GM12873 (cell line): Measurements from ENCODE around the gene ASB4.

Experiments
- TF ChIP-seq, protein P1 (sequence below): IDR thresholded peaks from 2 replicates; pipeline ENCODE4 v1.5.1; 2012; ENCODE audit warnings: low read depth, mild to moderate bottlenecking, moderate library complexity, low read length, control low read depth; ENCODE audit not compliant: insufficient read depth; ENCODE audit errors: missing control alignments

Gene ASB4, protein sequence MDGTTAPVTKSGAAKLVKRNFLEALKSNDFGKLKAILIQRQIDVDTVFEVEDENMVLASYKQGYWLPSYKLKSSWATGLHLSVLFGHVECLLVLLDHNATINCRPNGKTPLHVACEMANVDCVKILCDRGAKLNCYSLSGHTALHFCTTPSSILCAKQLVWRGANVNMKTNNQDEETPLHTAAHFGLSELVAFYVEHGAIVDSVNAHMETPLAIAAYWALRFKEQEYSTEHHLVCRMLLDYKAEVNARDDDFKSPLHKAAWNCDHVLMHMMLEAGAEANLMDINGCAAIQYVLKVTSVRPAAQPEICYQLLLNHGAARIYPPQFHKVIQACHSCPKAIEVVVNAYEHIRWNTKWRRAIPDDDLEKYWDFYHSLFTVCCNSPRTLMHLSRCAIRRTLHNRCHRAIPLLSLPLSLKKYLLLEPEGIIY

DNA sequence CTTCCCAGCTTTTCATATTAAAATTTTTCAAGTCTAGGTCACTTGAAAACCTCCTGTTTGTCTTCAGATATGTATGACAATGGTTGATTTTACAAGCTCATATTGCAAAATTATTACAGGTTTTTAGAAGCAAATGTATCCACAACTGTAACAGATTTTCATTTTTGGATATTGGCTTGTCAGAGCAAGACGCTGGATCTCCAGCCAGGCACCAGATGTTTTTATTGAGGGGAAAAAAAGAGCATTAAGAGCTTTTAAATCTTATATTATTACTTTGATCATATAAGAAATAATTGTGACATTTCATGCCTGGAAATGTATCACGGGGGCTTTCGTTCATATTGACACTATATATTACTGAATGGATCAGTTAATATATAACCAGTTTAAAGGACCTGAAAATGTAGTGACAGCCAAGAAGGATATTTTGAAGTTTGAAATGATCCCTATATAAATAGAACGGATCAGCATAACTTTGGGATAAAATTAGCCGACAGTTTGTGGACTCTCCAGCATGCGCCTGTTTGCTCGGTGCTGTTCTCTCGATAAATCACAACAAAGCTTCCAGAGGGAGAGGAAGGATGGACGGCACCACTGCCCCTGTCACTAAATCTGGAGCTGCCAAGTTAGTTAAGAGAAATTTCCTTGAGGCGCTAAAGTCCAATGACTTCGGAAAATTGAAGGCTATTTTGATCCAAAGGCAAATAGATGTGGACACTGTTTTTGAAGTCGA lies at the start of gene ASB4:
ASB4 (plus strand) TSS at position 553 of the 733 bp plus-strand sequence; CDS start at position 582, 29 bp downstream.
- TF ChIP-seq, protein P1, sequence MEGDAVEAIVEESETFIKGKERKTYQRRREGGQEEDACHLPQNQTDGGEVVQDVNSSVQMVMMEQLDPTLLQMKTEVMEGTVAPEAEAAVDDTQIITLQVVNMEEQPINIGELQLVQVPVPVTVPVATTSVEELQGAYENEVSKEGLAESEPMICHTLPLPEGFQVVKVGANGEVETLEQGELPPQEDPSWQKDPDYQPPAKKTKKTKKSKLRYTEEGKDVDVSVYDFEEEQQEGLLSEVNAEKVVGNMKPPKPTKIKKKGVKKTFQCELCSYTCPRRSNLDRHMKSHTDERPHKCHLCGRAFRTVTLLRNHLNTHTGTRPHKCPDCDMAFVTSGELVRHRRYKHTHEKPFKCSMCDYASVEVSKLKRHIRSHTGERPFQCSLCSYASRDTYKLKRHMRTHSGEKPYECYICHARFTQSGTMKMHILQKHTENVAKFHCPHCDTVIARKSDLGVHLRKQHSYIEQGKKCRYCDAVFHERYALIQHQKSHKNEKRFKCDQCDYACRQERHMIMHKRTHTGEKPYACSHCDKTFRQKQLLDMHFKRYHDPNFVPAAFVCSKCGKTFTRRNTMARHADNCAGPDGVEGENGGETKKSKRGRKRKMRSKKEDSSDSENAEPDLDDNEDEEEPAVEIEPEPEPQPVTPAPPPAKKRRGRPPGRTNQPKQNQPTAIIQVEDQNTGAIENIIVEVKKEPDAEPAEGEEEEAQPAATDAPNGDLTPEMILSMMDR: no peak

DNA sequence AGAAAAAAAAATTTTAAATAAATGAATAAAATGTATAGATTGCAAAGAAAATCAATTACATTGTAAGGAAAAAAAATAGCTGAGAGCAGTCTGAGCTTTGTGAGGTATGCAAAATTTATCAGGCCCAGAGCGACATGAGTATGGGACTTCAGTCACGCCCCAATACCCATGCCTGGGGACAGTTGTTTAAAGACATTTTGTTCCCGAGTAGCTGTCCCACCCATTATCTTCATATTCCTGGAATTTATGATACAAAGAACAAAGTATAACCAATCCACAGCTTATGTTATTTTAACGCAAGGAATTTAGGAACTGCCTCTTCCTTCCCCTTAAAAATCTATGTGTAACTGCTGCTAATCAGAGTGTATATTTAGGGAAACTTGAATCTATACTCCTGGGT lies 49.3 kb upstream of the ASB4 start:
- TF ChIP-seq, protein P1: no peak

DNA sequence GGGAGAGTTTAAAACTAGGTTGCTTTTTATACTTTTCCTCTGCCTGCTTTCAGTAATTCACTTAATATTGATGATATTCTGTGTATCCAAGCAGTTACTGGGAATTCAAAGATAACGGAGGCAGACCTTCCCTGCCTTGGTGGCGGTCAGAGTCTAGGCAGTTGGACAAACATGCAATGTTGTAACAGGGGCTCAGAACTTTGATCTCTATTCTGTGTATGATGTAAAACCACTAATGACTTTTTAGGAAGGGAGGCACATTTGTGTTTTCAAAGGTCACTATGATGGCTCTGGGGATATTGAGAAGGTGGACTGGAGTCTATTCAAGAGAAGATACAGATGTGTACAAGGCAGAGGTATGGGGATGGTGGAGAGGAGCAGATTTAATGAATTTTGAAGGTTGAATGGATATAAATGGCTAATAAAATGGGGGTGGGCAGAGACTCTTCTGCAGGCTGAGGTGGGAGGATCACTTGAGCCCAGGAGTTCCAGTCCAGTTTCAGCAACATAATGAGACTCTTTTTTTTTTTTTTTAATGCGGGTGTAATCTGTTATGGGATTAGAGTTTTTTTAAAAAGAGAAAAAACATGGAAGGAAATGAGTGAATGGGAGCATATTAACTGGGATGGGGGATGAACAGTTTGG lies 45.2 kb upstream of the ASB4 start:
- TF ChIP-seq, protein P1: no peak

DNA sequence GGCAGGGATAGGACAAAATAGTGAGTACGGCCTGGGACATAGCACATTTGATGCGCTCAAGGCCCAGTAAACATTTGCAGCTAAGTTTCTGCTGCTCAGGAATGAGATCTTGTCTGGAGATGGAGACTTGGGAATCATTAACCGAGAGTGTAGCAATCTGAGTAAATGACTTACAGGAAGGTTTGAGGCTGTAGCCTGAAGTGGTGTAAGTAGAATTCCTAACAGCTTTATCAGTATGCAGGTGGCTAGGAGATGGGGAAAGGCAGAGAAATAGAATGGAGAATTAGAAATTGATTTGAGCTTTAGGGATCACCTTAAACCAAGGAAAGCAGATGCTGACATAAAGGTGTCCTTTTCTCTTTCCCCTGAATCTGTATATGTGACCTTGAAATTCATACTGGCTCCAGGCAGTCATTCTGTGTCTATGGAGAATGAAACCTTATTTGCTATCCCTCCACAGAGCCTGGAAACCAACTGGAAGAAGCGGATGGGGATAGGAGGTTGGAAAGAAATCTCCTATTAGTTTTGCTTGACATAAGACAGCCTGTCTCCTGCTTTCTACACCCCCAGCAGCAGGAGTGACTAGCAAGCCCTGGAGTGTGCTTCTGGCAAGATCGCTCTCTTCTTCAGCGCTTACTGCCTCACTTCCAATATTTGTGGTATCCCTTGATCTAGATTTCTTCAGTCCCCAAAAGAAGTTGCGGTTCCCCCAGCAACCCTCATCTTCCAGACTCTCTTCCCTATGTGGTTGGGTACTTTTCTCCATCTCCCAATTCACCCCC lies 44.5 kb upstream of the ASB4 start:
- TF ChIP-seq, protein P1: no peak

DNA sequence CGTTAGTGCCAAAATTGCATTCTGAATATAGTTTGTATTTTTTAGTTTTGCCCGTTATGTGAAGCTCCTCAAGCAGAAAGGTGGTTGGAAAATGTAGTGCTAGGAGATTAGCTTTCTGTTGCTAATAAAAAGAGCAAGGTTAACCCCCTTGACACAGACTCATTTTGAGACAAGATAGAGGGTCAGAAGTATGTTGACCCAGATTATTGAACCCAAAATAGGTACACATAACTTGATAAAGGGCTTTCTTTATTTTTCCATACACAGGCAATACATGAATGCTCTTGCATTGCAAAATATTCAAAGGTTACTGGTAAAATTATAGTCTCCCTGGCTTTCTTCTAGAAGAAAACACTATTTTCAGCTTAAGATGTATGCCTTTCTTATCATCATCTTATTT lies 40.9 kb upstream of the ASB4 start:
- TF ChIP-seq, protein P1: no peak

DNA sequence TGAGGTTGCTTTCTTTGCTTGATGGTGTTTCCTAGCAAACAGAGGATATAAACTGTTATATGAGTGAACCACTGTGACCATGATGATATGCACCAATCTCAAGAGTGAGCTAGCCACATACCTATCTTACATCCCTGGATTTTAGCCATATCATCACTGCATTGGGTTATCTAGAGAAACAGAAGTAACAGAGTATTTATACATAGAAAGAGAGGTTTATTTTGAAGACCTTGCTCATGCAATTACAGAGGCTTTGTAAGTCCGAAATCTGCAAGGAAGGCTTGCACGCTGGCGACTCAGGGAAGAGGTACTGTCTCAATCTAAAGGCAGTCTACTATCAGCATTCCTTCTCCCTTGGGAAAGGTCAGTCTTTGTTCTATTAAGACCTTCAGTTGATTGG lies 39.1 kb upstream of the ASB4 start:
- TF ChIP-seq, protein P1: no peak
